GM23248 (cell line): ENCODE data around the gene PRICKLE2. TPM values are rescaled to one million over a fixed set of nuclear protein-coding genes. Genes with fewer than 3 reads are reported as not detected.

Source experiments
- DNase-seq: peaks from one replicate; pipeline ENCODE4 v3.0.0-alpha.2; 2015
- H2AFZ ChIP-seq: fragments of 200-600 bp; sonication (generic); 2 replicates; pipeline ENCODE4 v1.6.1; 2016; ENCODE audit warnings: antibody characterized with exemption
- H3F3A ChIP-seq: fragments of 200-600 bp; sonication (generic); 2 replicates; pipeline ENCODE4 v1.6.1; 2016; ENCODE audit warnings: mild to moderate bottlenecking, antibody characterized with exemption, mixed run types; ENCODE audit not compliant: insufficient read depth
- H3K27ac ChIP-seq: fragments of 200-600 bp; sonication (generic); 2 replicates; pipeline ENCODE4 v1.5.1; 2016; ENCODE audit warnings: mild to moderate bottlenecking
- H3K27me3 ChIP-seq: fragments of 200-600 bp; sonication (generic); replicated peaks from 2 replicates; pipeline ENCODE4 v1.6.1; 2016; ENCODE audit warnings: mild to moderate bottlenecking; ENCODE audit not compliant: insufficient read depth
- H3K36me3 ChIP-seq: fragments of 200-600 bp; sonication (generic); 2 replicates; pipeline ENCODE4 v1.6.1; 2016; ENCODE audit warnings: low read depth, mild to moderate bottlenecking
- H3K4me1 ChIP-seq: fragments of 200-600 bp; sonication (generic); 2 replicates; pipeline ENCODE4 v1.6.1; 2016; ENCODE audit warnings: mild to moderate bottlenecking; ENCODE audit not compliant: insufficient read depth
- H3K4me2 ChIP-seq: fragments of 200-600 bp; sonication (generic); one replicate; pipeline ENCODE4 v1.6.1; 2016; ENCODE audit warnings: mild to moderate bottlenecking; ENCODE audit not compliant: unreplicated experiment
- H3K4me3 ChIP-seq: fragments of 200-600 bp; sonication (generic); 2 replicates; pipeline ENCODE4 v1.5.1; 2016; ENCODE audit warnings: mild to moderate bottlenecking
- H3K79me2 ChIP-seq: fragments of 200-600 bp; sonication (generic); 2 replicates; pipeline ENCODE4 v1.6.1; 2016; ENCODE audit warnings: mild to moderate bottlenecking; ENCODE audit not compliant: insufficient read depth
- H3K9ac ChIP-seq: fragments of 200-600 bp; sonication (generic); 2 replicates; pipeline ENCODE4 v1.6.1; 2016; ENCODE audit warnings: mild to moderate bottlenecking
- H3K9me2 ChIP-seq: fragments of 200-600 bp; sonication (generic); 2 replicates; pipeline ENCODE4 v1.6.1; 2016; ENCODE audit warnings: mixed run types, mild to moderate bottlenecking, moderate library complexity; ENCODE audit not compliant: insufficient read depth
- H3K9me3 ChIP-seq: fragments of 200-600 bp; sonication (generic); one replicate; pipeline ENCODE4 v1.6.1; 2017; ENCODE audit warnings: low read depth
- H4K20me1 ChIP-seq: fragments of 200-600 bp; sonication (generic); 2 replicates; pipeline ENCODE4 v1.6.0; 2016; ENCODE audit not compliant: insufficient read depth
- EZH2 ChIP-seq: fragments of 200-600 bp; sonication (generic); IDR thresholded peaks from 2 replicates; pipeline ENCODE4 v1.6.1; 2018; ENCODE audit warnings: antibody characterized with exemption, mild to moderate bottlenecking; ENCODE audit not compliant: insufficient read depth, poor library complexity, severe bottlenecking
- EZH2phosphoT487 ChIP-seq: fragments of 200-600 bp; sonication (generic); IDR thresholded peaks from 2 replicates; pipeline ENCODE4 v1.6.1; 2018; ENCODE audit warnings: antibody characterized with exemption, moderate library complexity, mild to moderate bottlenecking, low read depth; ENCODE audit not compliant: insufficient read depth
- WGBS, 2 experiments: methylation state at CpG; one replicate each; pipeline ENCODE4 v1.1.6; 2015 to 2017; ENCODE audit warnings: low lambda C conversion rate in 2 of 2, low coverage in 1 of 2; ENCODE audit errors: missing lambda C conversion rate in 2 of 2; 5-methylcytosine and 5-hydroxymethylcytosine counted together
- in situ Hi-C: fragments of 300-500 bp; cut with MboI; formaldehyde crosslinking; loops from 2 replicates; pipeline ENCODE4 v1.15.0; 2020
- polyA plus RNA-seq: library from polyadenylated mRNA; unstranded; fragments of >200 nt; fragmentation: Nextera tagmentation; extraction: Ambion mirVana; gene quantifications from 2 replicates; pipeline ENCODE4 v1.2.1, GENCODE V29; 2016
- total RNA-seq: library from RNA; depleted of rRNA; stranded (reverse); fragments of >200 nt; shearing (Covaris generic); gene quantifications from 2 replicates; pipeline ENCODE4 v1.2.3, GENCODE V29; 2014

PRICKLE2 gene
- total and polyA plus RNA-seq, 2 experiments from 2014 or later, result 7.3 to 19.6 TPM

- peak overlapping the region; percentile 97 for H3K27ac ChIP-seq
- H3K9ac ChIP-seq, result peak overlapping the region; percentile 78
- H3K4me3 ChIP-seq, result peak overlapping the region; percentile 32
- TF ChIP-seq EZH2phosphoT487 (no peak), EZH2 (no peak)
- peak overlapping the region; percentile 79 for H3K4me2 ChIP-seq
- no peaks in the 10 kb centered on the region for H3K9me2 ChIP-seq
- H3K36me3 ChIP-seq, result no peaks in the 10 kb centered on the region
- 3% methylated on average over 9 of the region's 9 CpGs for WGBS, 2 experiments
- H3K79me2 ChIP-seq, result peaks cover 81% of the 10 kb centered on the region
- no peaks in the 10 kb centered on the region for H3K27me3 ChIP-seq
- H3K4me1 ChIP-seq, result peaks cover 90% of the 10 kb centered on the region
- in situ Hi-C loops, result no loop called here
- H3K9me3 ChIP-seq, result no peaks in the 10 kb centered on the region
- peaks cover 93% of the 10 kb centered on the region for H3F3A ChIP-seq
- DNase-seq, result peak; percentile 96
- no peaks in the 10 kb centered on the region for H4K20me1 ChIP-seq
- no peak overlapping the region for H2AFZ ChIP-seq
These were observed 38.0 kb downstream of the PRICKLE2 start for GRCh38 chr3:64187065-64187959.

GRCh38 chr3:64186667-64187064 lies 38.6 kb downstream of the PRICKLE2 start:
- whole genome bisulfite sequencing, 2 experiments, result 62 to 64% methylated on average over 2 of the region's 2 CpGs
- Histone ChIP-seq H3K9me2 (no peaks in the 10 kb centered on the region), H3K4me2 (peak overlapping the region; percentile 79), H3K36me3 (no peaks in the 10 kb centered on the region), H3K9me3 (no peaks in the 10 kb centered on the region), H2AFZ (no peak overlapping the region), H4K20me1 (no peaks in the 10 kb centered on the region), H3K4me1 (peaks cover 91% of the 10 kb centered on the region), H3K4me3 (peak overlapping the region; percentile 32; the same call in 1 of the 2 replicates), H3K27me3 (no peaks in the 10 kb centered on the region), H3F3A (peaks cover 94% of the 10 kb centered on the region), H3K9ac (peak overlapping the region; percentile 78), H3K27ac (peak overlapping the region; percentile 97), H3K79me2 (peaks cover 81% of the 10 kb centered on the region)
- TF ChIP-seq EZH2, result no peak
- TF ChIP-seq EZH2phosphoT487, result no peak
- DNase-seq, result no peak
- in situ Hi-C loops, result no loop called here

- Histone ChIP-seq H3K9me3 (no peaks in the 10 kb centered on the region), H3K9me2 (no peaks in the 10 kb centered on the region), H3K4me1 (peaks cover 80% of the 10 kb centered on the region), H3F3A (peaks cover 89% of the 10 kb centered on the region), H3K4me2 (peak overlapping the region; percentile 1), H3K27me3 (no peaks in the 10 kb centered on the region), H3K27ac (peak overlapping the region; percentile 97), H4K20me1 (no peaks in the 10 kb centered on the region), H3K4me3 (no peak overlapping the region), H3K79me2 (peaks cover 86% of the 10 kb centered on the region), H3K9ac (no peak overlapping the region), H3K36me3 (no peaks in the 10 kb centered on the region), H2AFZ (no peak overlapping the region)
- peak; percentile 65 for DNase-seq
- no peak for TF ChIP-seq EZH2
- no peak for TF ChIP-seq EZH2phosphoT487
- in situ Hi-C loops, result no loop called here
- WGBS, 2 experiments, result 51 to 63% methylated on average over 2 of the region's 2 CpGs
These were observed 39.8 kb downstream of the PRICKLE2 start for GRCh38 chr3:64185436-64185835.

GRCh38 chr3:64184621-64185020 lies 40.6 kb downstream of the PRICKLE2 start:
- H3K4me1 ChIP-seq, result peaks cover 79% of the 10 kb centered on the region
- peaks cover 81% of the 10 kb centered on the region for H3F3A ChIP-seq
- no peaks in the 10 kb centered on the region for H3K9me3 ChIP-seq
- WGBS, 2 experiments, result 49 to 54% methylated on average over 3 of the region's 3 CpGs
- in situ Hi-C loops, result no loop called here
- no peak overlapping the region for H3K9ac ChIP-seq
- no peaks in the 10 kb centered on the region for H3K36me3 ChIP-seq
- H3K79me2 ChIP-seq, result peaks cover 86% of the 10 kb centered on the region
- TF ChIP-seq EZH2phosphoT487, result no peak
- no peak for TF ChIP-seq EZH2
- no peak overlapping the region for H2AFZ ChIP-seq
- no peaks in the 10 kb centered on the region for H3K27me3 ChIP-seq
- H4K20me1 ChIP-seq, result no peaks in the 10 kb centered on the region
- peak; percentile 80 for DNase-seq
- no peak overlapping the region for H3K4me2 ChIP-seq
- H3K27ac ChIP-seq, result peak overlapping the region; percentile 97
- no peak overlapping the region for H3K4me3 ChIP-seq
- H3K9me2 ChIP-seq, result no peaks in the 10 kb centered on the region
